ENCODE data around the gene OR51E2.

OR51E2 gene

GRCh38 chr11:4647766-4648165, 49.9 kb downstream of the OR51E2 start:
- TF ChIP-seq CTCF (conservative IDR thresholded peaks at IDR 0.05; ENCODE audit: low read depth) = no peak
- CTCF ChIA-PET = interaction anchor here (0.6 to 0.7 kb wide), 2 partner anchors 236 to 461 kb away, joined by 3 to 6 read pairs; no protein-coding TSS in a partner anchor
- POLR2A ChIA-PET (ENCODE audit: low non-redundant PET) = no interaction called here
- no peak for DNase-seq (ENCODE audit: low spot score)
- no peak overlapping the region for H3K27ac ChIP-seq

- POLR2A ChIA-PET (ENCODE audit: low non-redundant PET) = no interaction called here
- H3K27ac ChIP-seq = no peak overlapping the region
- TF ChIP-seq CTCF (conservative IDR thresholded peaks at IDR 0.05; ENCODE audit: low read depth) = no peak
- no peak for DNase-seq (ENCODE audit: low spot score)
- CTCF ChIA-PET = interaction anchor here (1.8 kb wide), 1 partner anchor 9 kb away, joined by 6 read pairs; the partner anchor contains the start of gene OR51D1
Measured at GRCh38 chr11:4645974-4646373, 51.7 kb downstream of the OR51E2 start.

- no peak for TF ChIP-seq CTCF (conservative IDR thresholded peaks at IDR 0.05; ENCODE audit: low read depth)
- ChIA-PET CTCF (no interaction called here), POLR2A (ENCODE audit: low non-redundant PET) (no interaction called here)
- DNase-seq (ENCODE audit: low spot score) = no peak
- H3K27ac ChIP-seq = no peak overlapping the region
Measured at GRCh38 chr11:4644233-4644632, 53.4 kb downstream of the OR51E2 start.

GRCh38 chr11:4643682-4644081, 54.0 kb downstream of the OR51E2 start, which contains the start of gene OR51E1:
OR51E1 (plus strand) TSS chr11:4643982; CDS start chr11:4652527, 8,545 bp downstream.
- no peak within 1 kb of the TSS for H3K27ac ChIP-seq
- ChIA-PET CTCF (no interaction called here), POLR2A (ENCODE audit: low non-redundant PET) (no interaction called here)
- no peak for TF ChIP-seq CTCF (conservative IDR thresholded peaks at IDR 0.05; ENCODE audit: low read depth)
- no peak for DNase-seq (ENCODE audit: low spot score)

DNA sequence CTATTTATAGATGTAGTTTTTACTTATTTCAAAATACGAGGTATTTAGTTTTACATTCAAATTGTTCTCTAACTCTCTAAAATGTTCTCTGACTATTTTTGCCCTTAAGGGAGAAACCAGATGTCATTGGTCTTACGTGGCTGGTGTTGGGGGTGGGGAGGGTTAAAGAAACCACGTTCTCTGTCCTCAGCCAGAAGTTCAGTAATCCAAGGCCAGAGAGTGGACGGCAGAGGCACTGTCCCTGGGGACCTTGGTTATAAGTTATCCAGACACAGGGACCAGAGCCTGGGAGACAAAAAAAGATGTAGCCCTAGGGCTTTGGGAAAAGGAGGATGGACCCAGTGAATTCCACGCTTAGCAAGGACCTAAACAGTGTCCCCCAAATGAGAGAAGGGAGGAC, 54.6 kb downstream of the OR51E2 start:
- CTCF ChIA-PET = no interaction called here
- POLR2A ChIA-PET (ENCODE audit: low non-redundant PET) = no interaction called here
- no peak for DNase-seq (ENCODE audit: low spot score)
- H3K27ac ChIP-seq = no peak overlapping the region
- TF ChIP-seq CTCF (conservative IDR thresholded peaks at IDR 0.05; ENCODE audit: low read depth) = no peak

- no peak for DNase-seq (ENCODE audit: low spot score)
- no peak for TF ChIP-seq CTCF (conservative IDR thresholded peaks at IDR 0.05; ENCODE audit: low read depth)
- CTCF ChIA-PET = no interaction called here
- POLR2A ChIA-PET (ENCODE audit: low non-redundant PET) = no interaction called here
- H3K27ac ChIP-seq = no peak overlapping the region
Measured at GRCh38 chr11:4642043-4642442, 55.6 kb downstream of the OR51E2 start.

GRCh38 chr11:4641501-4641900, 56.2 kb downstream of the OR51E2 start:
- no peak overlapping the region for H3K27ac ChIP-seq

More at GRCh38 chr11:4641501-4641900, 56.2 kb downstream of the OR51E2 start:
- no peak for TF ChIP-seq CTCF (conservative IDR thresholded peaks at IDR 0.05; ENCODE audit: low read depth)
- no peak for DNase-seq (ENCODE audit: low spot score)
- ChIA-PET POLR2A (ENCODE audit: low non-redundant PET) (no interaction called here), CTCF (no interaction called here)

Measured in RWPE1 (cell line).